Lower leg skin (tissue), 4 donors: ENCODE data around the gene PDE6B. TPM values are rescaled to one million over a fixed set of nuclear protein-coding genes. Genes with fewer than 3 reads are reported as not detected.

Experiments
- DNase-seq, 2 donors: peaks; one replicate each; pipeline ENCODE4 v3.0.0-alpha.2; 2019; ENCODE audit warnings: low spot score in 2 of 2
- H3K4me3 ChIP-seq: fragments of 200-600 bp; sonication (generic); 2 replicates; pipeline ENCODE4 v1.5.1; 2017; ENCODE audit warnings: mild to moderate bottlenecking, low read depth; ENCODE audit not compliant: poor library complexity, severe bottlenecking
- POLR2A ChIP-seq, 2 donors: fragments of 450-650 bp; IDR thresholded peaks; one replicate each; pipeline ENCODE4 v1.6.1; 2016 to 2017; ENCODE audit warnings: antibody characterized with exemption in 2 of 2, mild to moderate bottlenecking in 1 of 2, moderate library complexity in 1 of 2
- WGBS, 2 donors: methylation state at CpG; one replicate each; pipeline ENCODE4 v1.1.5; 2018; 5-methylcytosine and 5-hydroxymethylcytosine counted together
- intact Hi-C: fragments of 100-400 bp; cut with DNase I; formaldehyde crosslinking; loops from one replicate; pipeline ENCODE4 v1.15.0; 2023; ENCODE audit warnings: low total_unique reads
- total RNA-seq, 4 donors: library from RNA; depleted of rRNA; stranded (reverse); fragments of >200 nt; gene quantifications; one replicate each; pipeline ENCODE4 v1.1.0, GENCODE V29; 2016
- TF ChIP-seq, protein P1 (sequence below), 3 donors: fragments of 450-650 bp; IDR thresholded peaks; one replicate each; pipeline ENCODE4 v1.5.1; 2016; ENCODE audit warnings: antibody characterized with exemption in 3 of 3, mild to moderate bottlenecking in 3 of 3, moderate library complexity in 2 of 3

Gene PDE6B
- total RNA-seq, 4 donors from 2014 or later: 0.59 to 1.5 TPM; not detected in 2

DNA sequence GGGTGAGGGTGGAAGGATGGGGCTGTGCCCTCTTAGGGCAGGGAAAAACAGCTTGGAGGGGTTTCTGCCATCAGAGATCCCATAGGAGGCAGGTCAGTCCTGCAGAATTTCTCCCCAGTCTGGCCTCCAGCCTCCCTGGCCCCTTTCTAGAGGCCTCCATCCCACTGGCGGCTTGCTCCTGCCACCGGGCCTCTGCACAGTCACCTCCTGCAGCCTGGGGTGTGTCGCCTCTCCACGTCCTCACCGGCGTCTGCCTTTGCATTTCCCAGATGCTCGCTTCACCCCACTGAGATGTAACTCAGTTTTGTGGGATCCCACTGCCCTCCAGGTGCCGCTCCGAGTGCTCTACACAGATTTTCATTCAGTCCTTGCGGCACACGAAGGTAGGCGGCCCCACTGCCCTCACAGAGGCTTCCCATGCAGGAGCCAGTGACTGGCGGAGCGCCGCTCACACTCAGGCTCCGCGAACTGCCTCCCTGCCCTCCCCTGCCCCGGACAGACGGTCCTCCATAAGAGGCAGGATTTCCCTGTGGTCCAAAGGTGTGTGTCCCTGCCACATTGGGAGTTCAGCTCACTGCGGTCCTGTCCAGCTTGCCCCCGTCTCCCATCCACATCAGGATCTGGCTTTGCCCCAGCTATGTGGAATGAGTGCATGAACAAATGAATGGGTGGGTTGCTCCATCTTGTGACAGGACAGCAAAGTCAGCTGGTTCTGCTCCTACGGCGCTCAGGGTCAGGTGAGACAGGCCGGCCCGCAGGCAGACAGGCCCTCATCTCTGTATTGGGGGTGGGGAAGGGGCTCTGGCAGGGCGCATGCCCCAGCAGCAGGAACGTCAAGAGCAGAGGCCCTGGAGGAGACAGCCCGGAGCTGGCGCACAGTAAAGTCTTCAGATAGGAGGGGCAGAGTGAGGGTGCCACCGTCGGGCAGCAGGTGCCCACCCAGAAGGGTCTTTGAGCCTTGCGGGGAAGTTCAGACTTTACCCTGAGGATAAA, 46.6 kb upstream of the PDE6B start:
- TF ChIP-seq, protein P1, sequence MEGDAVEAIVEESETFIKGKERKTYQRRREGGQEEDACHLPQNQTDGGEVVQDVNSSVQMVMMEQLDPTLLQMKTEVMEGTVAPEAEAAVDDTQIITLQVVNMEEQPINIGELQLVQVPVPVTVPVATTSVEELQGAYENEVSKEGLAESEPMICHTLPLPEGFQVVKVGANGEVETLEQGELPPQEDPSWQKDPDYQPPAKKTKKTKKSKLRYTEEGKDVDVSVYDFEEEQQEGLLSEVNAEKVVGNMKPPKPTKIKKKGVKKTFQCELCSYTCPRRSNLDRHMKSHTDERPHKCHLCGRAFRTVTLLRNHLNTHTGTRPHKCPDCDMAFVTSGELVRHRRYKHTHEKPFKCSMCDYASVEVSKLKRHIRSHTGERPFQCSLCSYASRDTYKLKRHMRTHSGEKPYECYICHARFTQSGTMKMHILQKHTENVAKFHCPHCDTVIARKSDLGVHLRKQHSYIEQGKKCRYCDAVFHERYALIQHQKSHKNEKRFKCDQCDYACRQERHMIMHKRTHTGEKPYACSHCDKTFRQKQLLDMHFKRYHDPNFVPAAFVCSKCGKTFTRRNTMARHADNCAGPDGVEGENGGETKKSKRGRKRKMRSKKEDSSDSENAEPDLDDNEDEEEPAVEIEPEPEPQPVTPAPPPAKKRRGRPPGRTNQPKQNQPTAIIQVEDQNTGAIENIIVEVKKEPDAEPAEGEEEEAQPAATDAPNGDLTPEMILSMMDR (IDR thresholded peaks at IDR 0.05): no peak
- H3K4me3 ChIP-seq: no peak overlapping the region
- DNase-seq: peak in 1 of 2 donors; percentile 68
- 45 to 61% methylated on average over 28 to 32 of the region's 32 CpGs for WGBS, 2 donors
- intact Hi-C loops: no loop called here

DNA sequence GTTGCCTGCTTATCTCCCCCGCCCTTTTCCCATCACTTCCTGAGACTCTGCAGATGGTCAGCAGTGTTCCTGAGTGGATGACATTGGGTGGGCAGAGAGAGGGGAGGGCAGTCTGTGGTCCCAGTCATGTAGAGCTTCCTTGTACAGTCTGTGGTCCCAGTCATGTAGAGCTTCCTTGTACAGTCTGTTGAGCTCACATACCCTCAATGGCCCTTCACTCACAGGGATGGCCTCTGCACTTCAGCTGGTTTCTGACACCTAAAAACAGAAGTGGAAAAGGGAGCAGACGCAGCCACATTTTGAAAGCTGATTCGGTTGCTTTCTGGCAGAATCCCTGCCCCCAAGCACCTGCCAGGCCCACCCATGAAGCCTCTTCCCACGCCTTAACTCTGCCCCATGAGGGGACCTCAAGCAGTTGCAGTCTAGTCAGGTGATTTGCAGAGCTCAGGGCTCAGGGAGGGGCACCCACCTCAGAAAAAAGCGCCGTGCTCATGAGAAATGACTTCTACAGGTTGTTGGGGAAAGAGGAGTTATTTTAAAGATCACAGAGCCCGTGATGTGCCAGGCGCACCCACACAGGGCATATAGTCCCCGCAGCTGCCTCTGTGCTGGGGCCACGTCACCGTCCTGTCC, 45.7 kb upstream of the PDE6B start:
- TF ChIP-seq POLR2A (IDR thresholded peaks at IDR 0.05): no peak
- TF ChIP-seq, protein P1 (IDR thresholded peaks at IDR 0.05): no peak
- intact Hi-C loops: no loop called here
- DNase-seq: peak in 1 of 2 donors; percentile 64
- no peak overlapping the region for H3K4me3 ChIP-seq
- 40 to 44% methylated on average over 11 of the region's 11 CpGs for WGBS, 2 donors

DNA sequence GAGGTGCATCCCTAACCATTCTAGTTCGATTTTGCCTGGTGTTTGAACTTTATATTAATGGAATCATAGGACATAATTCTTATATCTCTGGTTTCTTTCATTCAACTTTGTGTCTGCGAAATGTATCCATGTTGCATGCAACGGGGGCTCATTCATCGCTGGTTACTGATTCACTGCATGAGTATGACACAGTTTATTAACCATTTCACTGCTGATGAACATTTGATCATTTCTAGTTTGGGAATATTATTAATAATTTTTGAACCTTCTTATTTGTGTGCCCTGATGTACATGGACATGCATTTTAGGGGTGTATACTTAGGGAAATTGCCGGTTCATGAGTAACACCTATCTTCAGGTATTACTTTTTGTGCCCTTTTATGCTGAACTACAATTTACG, 44.2 kb upstream of the PDE6B start:
- intact Hi-C loops: no loop called here
- WGBS, 2 donors: 57 to 64% methylated on average over 6 of the region's 6 CpGs
- no peak overlapping the region for H3K4me3 ChIP-seq
- no peak for DNase-seq
- TF ChIP-seq POLR2A (IDR thresholded peaks at IDR 0.05): no peak
- TF ChIP-seq, protein P1 (IDR thresholded peaks at IDR 0.05): no peak

DNA sequence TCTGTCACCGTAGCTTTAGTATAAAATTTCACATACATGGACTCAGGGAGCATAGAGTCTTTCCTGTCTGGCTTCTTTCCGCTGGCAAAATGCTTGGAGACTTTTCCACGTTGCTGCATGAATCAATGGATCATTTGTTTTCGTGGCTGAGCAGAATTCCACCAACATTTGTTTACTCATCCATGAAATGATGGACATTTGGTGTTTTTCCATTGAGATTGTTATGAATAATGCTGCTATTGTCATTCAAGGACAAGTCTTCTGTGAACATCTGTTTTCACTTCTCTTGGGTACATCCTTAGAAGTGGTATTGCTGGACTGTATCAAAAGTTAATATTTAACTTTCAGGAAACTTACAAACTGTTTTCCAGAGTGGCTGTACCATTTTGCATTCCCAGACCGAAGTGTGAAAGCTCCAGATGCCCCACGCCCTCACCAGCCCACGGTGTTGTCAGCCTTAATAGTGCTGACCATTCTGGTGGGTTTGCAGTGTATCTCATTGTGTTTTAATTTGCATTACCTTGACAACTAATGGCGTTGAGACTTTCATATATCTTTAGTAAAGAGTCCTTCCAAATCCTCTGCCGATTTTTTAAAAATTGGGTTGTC, 43.5 kb upstream of the PDE6B start:
- 77 to 79% methylated on average over 9 of the region's 9 CpGs for WGBS, 2 donors
- DNase-seq: peak in 1 of 2 donors; percentile 37
- intact Hi-C loops: no loop called here
- no peak overlapping the region for H3K4me3 ChIP-seq
- TF ChIP-seq POLR2A (IDR thresholded peaks at IDR 0.05): no peak
- TF ChIP-seq, protein P1 (IDR thresholded peaks at IDR 0.05): no peak

DNA sequence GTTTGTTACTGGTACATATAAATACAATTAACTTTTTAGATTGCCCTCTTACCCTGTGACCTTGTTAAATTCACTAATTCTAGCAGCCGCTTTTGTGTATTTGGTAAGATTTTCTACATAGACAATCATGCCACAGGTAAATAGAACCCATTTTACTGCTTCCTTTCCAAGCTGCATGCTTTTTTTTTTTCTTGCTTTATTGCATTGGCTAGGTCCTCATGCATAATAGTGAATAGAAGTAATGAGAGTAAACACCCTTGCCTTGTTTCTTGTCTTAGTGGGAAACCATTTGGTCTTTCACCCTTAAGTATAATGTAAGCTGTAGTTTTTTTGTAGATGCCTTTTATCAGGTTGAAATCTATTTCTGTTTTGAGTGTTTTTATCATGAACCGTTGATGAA, 41.6 kb upstream of the PDE6B start:
- H3K4me3 ChIP-seq: no peak overlapping the region
- intact Hi-C loops: no loop called here
- TF ChIP-seq, protein P1 (IDR thresholded peaks at IDR 0.05): no peak
- TF ChIP-seq POLR2A (IDR thresholded peaks at IDR 0.05): no peak
- WGBS, 2 donors: 82 to 95% methylated on average over 2 of the region's 2 CpGs
- no peak for DNase-seq
